MM.1S (cell line): ENCODE results near the gene CARD11.

Source experiments
- CTCF ChIP-seq: fragments of 300-600 bp; sonication (generic); IDR thresholded peaks from 2 replicates; pipeline ENCODE4 v1.5.1; 2016; ENCODE audit warnings: antibody characterized with exemption, low read length, mixed read lengths
- EZH2 ChIP-seq: fragments of 300-600 bp; sonication (generic); optimal IDR thresholded peaks from 2 replicates; pipeline ENCODE3; 2017; ENCODE audit warnings: low read depth, mild to moderate bottlenecking, antibody characterized with exemption, low read length, mixed read lengths
- EZH2phosphoT487 ChIP-seq: fragments of 300-600 bp; sonication (generic); IDR thresholded peaks from 2 replicates; pipeline ENCODE4 v1.6.1; 2018; ENCODE audit warnings: antibody characterized with exemption, low read length

- TF ChIP-seq CTCF, result no peak
- TF ChIP-seq EZH2, result no peak
- TF ChIP-seq EZH2phosphoT487, result no peak
Measured at GRCh38 chr7:2911466-2911865, 132.2 kb downstream of the CARD11 start.
